BLaER1 (cell line): Measurements from ENCODE around the gene CCDC178.
"Not testable (repeated sequence)": the region's sequence is repeated elsewhere in the genome, so short reads cannot be mapped to it uniquely, and the experiment has no call there.

Experiments used
- H3K27ac ChIP-seq: shearing (Covaris generic); formaldehyde crosslinking; 2 replicates; pipeline ENCODE4 v1.8.1; 2022
- H3K27me3 ChIP-seq: shearing (Covaris generic); formaldehyde crosslinking; 2 replicates; pipeline ENCODE4 v1.8.1; 2022
- H3K36me3 ChIP-seq: shearing (Covaris generic); formaldehyde crosslinking; 2 replicates; pipeline ENCODE4 v1.8.1; 2022
- H3K4me1 ChIP-seq: shearing (Covaris generic); formaldehyde crosslinking; 2 replicates; pipeline ENCODE4 v1.8.1; 2022
- H3K4me2 ChIP-seq: shearing (Covaris generic); formaldehyde crosslinking; 2 replicates; pipeline ENCODE4 v1.8.1; 2022
- H3K4me3 ChIP-seq: shearing (Covaris generic); formaldehyde crosslinking; 2 replicates; pipeline ENCODE4 v1.8.1; 2022
- H3K9ac ChIP-seq: shearing (Covaris generic); formaldehyde crosslinking; 2 replicates; pipeline ENCODE4 v1.8.1; 2022
- H3K9me3 ChIP-seq: shearing (Covaris generic); formaldehyde crosslinking; 2 replicates; pipeline ENCODE4 v1.8.1; 2022
- H4K20me1 ChIP-seq: shearing (Covaris generic); formaldehyde crosslinking; 2 replicates; pipeline ENCODE4 v1.8.1; 2022
- Cebpa-rat ChIP-seq: shearing (Covaris generic); IDR thresholded peaks from 2 replicates; pipeline ENCODE4 v1.8.1; 2022

The CCDC178 gene

GRCh38 chr18:33446604-33447003 lies 6.1 kb upstream of the CCDC178 start:
- no peaks in the 10 kb centered on the region for H3K9me3 ChIP-seq

GRCh38 chr18:33444709-33445108 lies 4.2 kb upstream of the CCDC178 start:
- Histone ChIP-seq H3K36me3 (no peaks in the 10 kb centered on the region), H3K27me3 (no peaks in the 10 kb centered on the region), H3K9me3 (peaks cover 6% of the 10 kb centered on the region), H3K4me2 (no peak overlapping the region), H3K9ac (no peak overlapping the region), H3K27ac (no peak overlapping the region), H4K20me1 (no peaks in the 10 kb centered on the region), H3K4me1 (no peaks in the 10 kb centered on the region), H3K4me3 (no peak overlapping the region)
- TF ChIP-seq Cebpa-rat, result no peak

More at GRCh38 chr18:33446604-33447003, 6.1 kb upstream of the CCDC178 start:
- no peak overlapping the region for H3K27ac ChIP-seq
- no peaks in the 10 kb centered on the region for H3K27me3 ChIP-seq
- H3K4me3 ChIP-seq, result no peak overlapping the region
- no peak overlapping the region for H3K4me2 ChIP-seq
- TF ChIP-seq Cebpa-rat, result no peak
- H3K4me1 ChIP-seq, result no peaks in the 10 kb centered on the region
- no peak overlapping the region for H3K9ac ChIP-seq
- no peaks in the 10 kb centered on the region for H3K36me3 ChIP-seq
- no peaks in the 10 kb centered on the region for H4K20me1 ChIP-seq

- Histone ChIP-seq H3K9me3 (no peaks in the 10 kb centered on the region), H3K36me3 (no peaks in the 10 kb centered on the region), H3K4me3 (no peak overlapping the region), H3K4me1 (no peaks in the 10 kb centered on the region), H3K9ac (no peak overlapping the region), H4K20me1 (no peaks in the 10 kb centered on the region), H3K27me3 (no peaks in the 10 kb centered on the region), H3K27ac (no peak overlapping the region), H3K4me2 (no peak overlapping the region)
- no peak for TF ChIP-seq Cebpa-rat
Observed at GRCh38 chr18:33432857-33433256, 7.7 kb downstream of the CCDC178 start.

- H3K4me3 ChIP-seq, result no peak overlapping the region
- H3K27ac ChIP-seq, result no peak overlapping the region
- H4K20me1 ChIP-seq, result no peaks in the 10 kb centered on the region
- H3K9me3 ChIP-seq, result no peaks in the 10 kb centered on the region
- H3K4me2 ChIP-seq, result no peak overlapping the region
- no peaks in the 10 kb centered on the region for H3K27me3 ChIP-seq
- no peaks in the 10 kb centered on the region for H3K4me1 ChIP-seq
- no peaks in the 10 kb centered on the region for H3K36me3 ChIP-seq
- no peak for TF ChIP-seq Cebpa-rat
- H3K9ac ChIP-seq, result no peak overlapping the region
Observed at GRCh38 chr18:33427549-33427948, 13.0 kb downstream of the CCDC178 start.

GRCh38 chr18:33424266-33424946 lies 16.1 kb downstream of the CCDC178 start:
- Histone ChIP-seq H3K27ac (no peak overlapping the region), H4K20me1 (no peaks in the 10 kb centered on the region), H3K27me3 (no peaks in the 10 kb centered on the region), H3K9me3 (no peaks in the 10 kb centered on the region), H3K36me3 (no peaks in the 10 kb centered on the region), H3K4me3 (no peak overlapping the region), H3K9ac (no peak overlapping the region), H3K4me1 (no peaks in the 10 kb centered on the region), H3K4me2 (no peak overlapping the region)
- no peak for TF ChIP-seq Cebpa-rat

- no peaks in the 10 kb centered on the region for H3K27me3 ChIP-seq
- H3K27ac ChIP-seq, result no peak overlapping the region
- H3K4me1 ChIP-seq, result no peaks in the 10 kb centered on the region
- H3K9ac ChIP-seq, result no peak overlapping the region
- no peaks in the 10 kb centered on the region for H3K36me3 ChIP-seq
- H3K9me3 ChIP-seq, result no peaks in the 10 kb centered on the region
- no peak overlapping the region for H3K4me3 ChIP-seq
- H4K20me1 ChIP-seq, result no peaks in the 10 kb centered on the region
- H3K4me2 ChIP-seq, result no peak overlapping the region
- TF ChIP-seq Cebpa-rat, result no peak
Observed at GRCh38 chr18:33421225-33421624, 19.3 kb downstream of the CCDC178 start.

- TF ChIP-seq Cebpa-rat, result no peak
- Histone ChIP-seq H3K36me3 (no peaks in the 10 kb centered on the region), H3K27me3 (no peaks in the 10 kb centered on the region), H3K4me2 (no peak overlapping the region), H3K4me1 (no peaks in the 10 kb centered on the region), H3K27ac (no peak overlapping the region), H3K9ac (no peak overlapping the region), H3K4me3 (no peak overlapping the region), H3K9me3 (no peaks in the 10 kb centered on the region), H4K20me1 (no peaks in the 10 kb centered on the region)
Observed at GRCh38 chr18:33404244-33404873, 36.2 kb downstream of the CCDC178 start.

GRCh38 chr18:33398939-33399338 lies 41.6 kb downstream of the CCDC178 start:
- not testable (repeated sequence) for H3K27ac ChIP-seq, H3K9ac ChIP-seq, H4K20me1 ChIP-seq, H3K36me3 ChIP-seq, H3K4me1 ChIP-seq, H3K4me2 ChIP-seq, H3K27me3 ChIP-seq, H3K4me3 ChIP-seq, H3K9me3 ChIP-seq

- H3K9me3 ChIP-seq, result no peaks in the 10 kb centered on the region
- no peaks in the 10 kb centered on the region for H3K4me1 ChIP-seq
- no peak overlapping the region for H3K27ac ChIP-seq
- no peaks in the 10 kb centered on the region for H3K27me3 ChIP-seq
- no peaks in the 10 kb centered on the region for H3K36me3 ChIP-seq
- H3K4me3 ChIP-seq, result no peak overlapping the region
- H4K20me1 ChIP-seq, result no peaks in the 10 kb centered on the region
- no peak overlapping the region for H3K4me2 ChIP-seq
- no peak for TF ChIP-seq Cebpa-rat
- H3K9ac ChIP-seq, result no peak overlapping the region
Observed at GRCh38 chr18:33375829-33376228, 64.7 kb downstream of the CCDC178 start.

- Histone ChIP-seq H3K4me3 (no peak overlapping the region), H4K20me1 (no peaks in the 10 kb centered on the region), H3K9me3 (no peaks in the 10 kb centered on the region), H3K36me3 (no peaks in the 10 kb centered on the region), H3K27ac (no peak overlapping the region), H3K27me3 (no peaks in the 10 kb centered on the region), H3K4me1 (no peaks in the 10 kb centered on the region), H3K9ac (no peak overlapping the region), H3K4me2 (no peak overlapping the region)
- TF ChIP-seq Cebpa-rat, result no peak
Observed at GRCh38 chr18:33372442-33372841, 68.1 kb downstream of the CCDC178 start.
